Duodenal mucosa (tissue), 2 donors: ENCODE measurements around the gene MPRIP.

ENCODE experiments used
- H3K27ac ChIP-seq: one replicate; pipeline ENCODE4 v1.7.0; 2013; ENCODE audit warnings: low read depth, low read length
- H3K27me3 ChIP-seq, 2 donors: one replicate each; pipeline ENCODE4 v1.7.0; 2013; ENCODE audit warnings: low read length in 2 of 2, control low read depth in 1 of 2; ENCODE audit not compliant: insufficient read depth in 2 of 2, control insufficient read depth in 1 of 2
- H3K36me3 ChIP-seq, 2 donors: one replicate each; pipeline ENCODE4 v1.7.0; 2013; ENCODE audit warnings: low read length in 2 of 2, control low read depth in 1 of 2; ENCODE audit not compliant: insufficient read depth in 2 of 2, control insufficient read depth in 1 of 2
- H3K4me1 ChIP-seq, 2 donors: one replicate each; pipeline ENCODE4 v1.7.0; 2013; ENCODE audit warnings: low read length in 2 of 2, control low read depth in 1 of 2; ENCODE audit not compliant: insufficient read depth in 2 of 2, control insufficient read depth in 1 of 2
- H3K4me3 ChIP-seq, 2 donors: one replicate each; pipeline ENCODE4 v1.7.0; 2013; ENCODE audit warnings: low read length in 2 of 2, low read depth in 1 of 2
- H3K9ac ChIP-seq, 2 donors: one replicate each; pipeline ENCODE4 v1.7.0; 2013; ENCODE audit warnings: low read length in 2 of 2, low read depth in 1 of 2
- H3K9me3 ChIP-seq, 2 donors: one replicate each; pipeline ENCODE4 v1.7.0; 2013; ENCODE audit warnings: low read length in 2 of 2, control low read depth in 1 of 2; ENCODE audit not compliant: control insufficient read depth in 1 of 2

MPRIP gene

GRCh38 chr17:17125136-17126084 is 83.2 kb downstream of the MPRIP start:
- Histone ChIP-seq H3K9ac (no peak overlapping the region), H3K4me1 (peaks cover under 1 to 2% of the 10 kb centered on the region in 2 donors), H3K27ac (no peak overlapping the region), H3K36me3 (peaks cover 14 to 32% of the 10 kb centered on the region in 2 donors), H3K4me3 (no peak overlapping the region), H3K9me3 (no peaks in the 10 kb centered on the region), H3K27me3 (no peaks in the 10 kb centered on the region)

GRCh38 chr17:17126131-17127110 is 84.2 kb downstream of the MPRIP start:
- H3K9ac ChIP-seq = no peak overlapping the region
- no peaks in the 10 kb centered on the region for H3K27me3 ChIP-seq
- peaks cover 20 to 41% of the 10 kb centered on the region in 2 donors for H3K36me3 ChIP-seq
- no peak overlapping the region for H3K4me3 ChIP-seq
- H3K9me3 ChIP-seq = no peaks in the 10 kb centered on the region
- H3K27ac ChIP-seq = no peak overlapping the region
- no peaks in the 10 kb centered on the region for H3K4me1 ChIP-seq

GRCh38 chr17:17127156-17127555 is 84.9 kb downstream of the MPRIP start:
- H3K27me3 ChIP-seq = no peaks in the 10 kb centered on the region
- no peak overlapping the region for H3K27ac ChIP-seq
- no peaks in the 10 kb centered on the region for H3K4me1 ChIP-seq
- H3K36me3 ChIP-seq = peaks cover 25 to 48% of the 10 kb centered on the region in 2 donors
- H3K9me3 ChIP-seq = no peaks in the 10 kb centered on the region
- no peak overlapping the region for H3K4me3 ChIP-seq
- no peak overlapping the region for H3K9ac ChIP-seq

GRCh38 chr17:17127730-17128291 is 85.6 kb downstream of the MPRIP start:
- H3K27me3 ChIP-seq = no peaks in the 10 kb centered on the region
- H3K27ac ChIP-seq = no peak overlapping the region
- H3K9me3 ChIP-seq = no peaks in the 10 kb centered on the region
- H3K4me1 ChIP-seq = no peaks in the 10 kb centered on the region
- H3K4me3 ChIP-seq = no peak overlapping the region
- H3K9ac ChIP-seq = no peak overlapping the region
- peaks cover 31 to 55% of the 10 kb centered on the region in 2 donors for H3K36me3 ChIP-seq

- Histone ChIP-seq H3K36me3 (peaks cover 39 to 62% of the 10 kb centered on the region in 2 donors), H3K4me1 (no peaks in the 10 kb centered on the region), H3K27me3 (no peaks in the 10 kb centered on the region), H3K9me3 (no peaks in the 10 kb centered on the region), H3K4me3 (no peak overlapping the region), H3K27ac (no peak overlapping the region), H3K9ac (no peak overlapping the region)
Observed at GRCh38 chr17:17128476-17129075, 86.3 kb downstream of the MPRIP start.

- Histone ChIP-seq H3K36me3 (peaks cover 41 to 71% of the 10 kb centered on the region in 2 donors), H3K27me3 (no peaks in the 10 kb centered on the region), H3K9ac (no peak overlapping the region), H3K4me1 (no peaks in the 10 kb centered on the region), H3K4me3 (no peak overlapping the region), H3K27ac (no peak overlapping the region), H3K9me3 (no peaks in the 10 kb centered on the region)
Observed at GRCh38 chr17:17129466-17129865, 87.2 kb downstream of the MPRIP start.

GRCh38 chr17:17130077-17130844 is 88.0 kb downstream of the MPRIP start:
- Histone ChIP-seq H3K4me3 (no peak overlapping the region), H3K4me1 (no peaks in the 10 kb centered on the region), H3K9ac (no peak overlapping the region), H3K36me3 (peaks cover 45 to 79% of the 10 kb centered on the region in 2 donors), H3K27me3 (no peaks in the 10 kb centered on the region), H3K27ac (no peak overlapping the region), H3K9me3 (no peaks in the 10 kb centered on the region)

GRCh38 chr17:17131839-17132238 is 89.6 kb downstream of the MPRIP start:
- H3K27ac ChIP-seq = no peak overlapping the region
- no peaks in the 10 kb centered on the region for H3K4me1 ChIP-seq
- H3K27me3 ChIP-seq = no peaks in the 10 kb centered on the region
- no peak overlapping the region for H3K9ac ChIP-seq
- H3K9me3 ChIP-seq = no peaks in the 10 kb centered on the region
- H3K4me3 ChIP-seq = no peak overlapping the region
- peaks cover 56 to 92% of the 10 kb centered on the region in 2 donors for H3K36me3 ChIP-seq

- no peak overlapping the region for H3K4me3 ChIP-seq
- H3K27ac ChIP-seq = no peak overlapping the region
- H3K9ac ChIP-seq = no peak overlapping the region
- peaks cover 56 to 88% of the 10 kb centered on the region in 2 donors for H3K36me3 ChIP-seq
- no peaks in the 10 kb centered on the region for H3K4me1 ChIP-seq
- H3K9me3 ChIP-seq = no peaks in the 10 kb centered on the region
- no peaks in the 10 kb centered on the region for H3K27me3 ChIP-seq
Observed at GRCh38 chr17:17132746-17133145, 90.5 kb downstream of the MPRIP start.
